8988T (cell line): Measurements from ENCODE around the gene POU2F1.
"Not testable (repeated sequence)": the region's sequence is repeated elsewhere in the genome, so short reads cannot be mapped to it uniquely, and the experiment has no call there.

Source experiments
- DNase-seq: peaks from one replicate; pipeline ENCODE4 v3.0.0; 2011

POU2F1 gene

GRCh38 chr1:167205306-167206050, 15.2 kb upstream of the POU2F1 start:
- DNase-seq = not testable (repeated sequence)

- DNase-seq = no peak
Measured at GRCh38 chr1:167206166-167206835, 14.4 kb upstream of the POU2F1 start.

- no peak for DNase-seq
Measured at GRCh38 chr1:167207940-167208623, 12.6 kb upstream of the POU2F1 start.

GRCh38 chr1:167208624-167208976, 12.1 kb upstream of the POU2F1 start:
- DNase-seq = no peak

GRCh38 chr1:167209044-167209443, 11.6 kb upstream of the POU2F1 start:
- DNase-seq = no peak

- no peak for DNase-seq
Measured at GRCh38 chr1:167210966-167211674, 9.6 kb upstream of the POU2F1 start.

- no peak for DNase-seq
Measured at GRCh38 chr1:167212025-167212424, 8.7 kb upstream of the POU2F1 start.

- no peak for DNase-seq
Measured at GRCh38 chr1:167216809-167217208, 3.9 kb upstream of the POU2F1 start.

- DNase-seq = no peak
Measured at GRCh38 chr1:167219194-167219593, 1.5 kb upstream of the POU2F1 start.

GRCh38 chr1:167219646-167220536, 795 bp upstream of the POU2F1 start:
- DNase-seq = no peak

GRCh38 chr1:167221126-167221737, 546 bp downstream of the POU2F1 start:
- no peak for DNase-seq

- no peak for DNase-seq
Measured at GRCh38 chr1:167221738-167222610, 1.3 kb downstream of the POU2F1 start.

- DNase-seq = no peak
Measured at GRCh38 chr1:167223144-167224103, 2.7 kb downstream of the POU2F1 start.

- not testable (repeated sequence) for DNase-seq
Measured at GRCh38 chr1:167224734-167225235, 4.1 kb downstream of the POU2F1 start.

- no peak for DNase-seq
Measured at GRCh38 chr1:167225920-167226319, 5.2 kb downstream of the POU2F1 start.

GRCh38 chr1:167227934-167228378, 7.3 kb downstream of the POU2F1 start:
- DNase-seq = no peak

- DNase-seq = no peak
Measured at GRCh38 chr1:167229719-167230385, 9.2 kb downstream of the POU2F1 start.

- DNase-seq = no peak
Measured at GRCh38 chr1:167230437-167230836, 9.8 kb downstream of the POU2F1 start.
